GM19043 (cell line): ENCODE results near the gene ROR1.
"Not testable (repeated sequence)": the region's sequence is repeated elsewhere in the genome, so short reads cannot be mapped to it uniquely, and the experiment has no call there.

Source experiments
- ATAC-seq: cut with Tn5 transposase; IDR thresholded peaks from one replicate; pipeline ENCODE4 v1.9.1; 2021; ENCODE audit warnings: low read depth; ENCODE audit not compliant: unreplicated experiment

The ROR1 gene

GRCh38 chr1:63818567-63819325 lies 44.9 kb downstream of the ROR1 start:
- no peak for ATAC-seq

- no peak for ATAC-seq
These were observed 46.0 kb downstream of the ROR1 start for GRCh38 chr1:63819795-63820194.

GRCh38 chr1:63821091-63822005 lies 47.5 kb downstream of the ROR1 start:
- ATAC-seq: no peak

- ATAC-seq: no peak
These were observed 48.7 kb downstream of the ROR1 start for GRCh38 chr1:63822540-63822939.

- ATAC-seq: no peak
These were observed 50.6 kb downstream of the ROR1 start for GRCh38 chr1:63824451-63824850.

GRCh38 chr1:63825111-63825510 lies 51.3 kb downstream of the ROR1 start:
- no peak for ATAC-seq

GRCh38 chr1:63826246-63826861 lies 52.5 kb downstream of the ROR1 start:
- not testable (repeated sequence) for ATAC-seq

- ATAC-seq: no peak
These were observed 53.8 kb downstream of the ROR1 start for GRCh38 chr1:63827411-63828321.

- ATAC-seq: peak; percentile 73
These were observed 54.7 kb downstream of the ROR1 start for GRCh38 chr1:63828322-63829044.

- no peak for ATAC-seq
These were observed 55.8 kb downstream of the ROR1 start for GRCh38 chr1:63829349-63830327.

- ATAC-seq: no peak
These were observed 57.6 kb downstream of the ROR1 start for GRCh38 chr1:63831409-63831808.

GRCh38 chr1:63833363-63834119 lies 59.7 kb downstream of the ROR1 start:
- ATAC-seq: no peak

- ATAC-seq: no peak
These were observed 61.3 kb downstream of the ROR1 start for GRCh38 chr1:63835128-63835527.

GRCh38 chr1:63836374-63836773 lies 62.6 kb downstream of the ROR1 start:
- ATAC-seq: no peak

- ATAC-seq: no peak
These were observed 63.0 kb downstream of the ROR1 start for GRCh38 chr1:63836830-63837229.

- ATAC-seq: no peak
These were observed 69.2 kb downstream of the ROR1 start for GRCh38 chr1:63843010-63843409.

GRCh38 chr1:63843884-63844283 lies 70.1 kb downstream of the ROR1 start:
- no peak for ATAC-seq

GRCh38 chr1:63845346-63845745 lies 71.5 kb downstream of the ROR1 start:
- ATAC-seq: no peak
